SH-SY5Y (cell line): Measurements from ENCODE around the gene VTN.

Experiments used
- GATA2 ChIP-seq: IDR thresholded peaks from 2 replicates; pipeline ENCODE4 v1.6.1; 2011; ENCODE audit warnings: mild to moderate bottlenecking, low read depth, low read length
- GATA3 ChIP-seq: IDR thresholded peaks from 2 replicates; pipeline ENCODE4 v1.6.1; 2011; ENCODE audit warnings: low read depth, mild to moderate bottlenecking, low read length, moderate library complexity

- TF ChIP-seq GATA2 (no peak), GATA3 (no peak)
Measured at GRCh38 chr17:28348979-28349378, 21.1 kb downstream of the VTN start.
